OCI-LY7 (cell line): ENCODE data around the gene CAV3.

Source experiments
- EZH2phosphoT487 ChIP-seq: fragments of 200-600 bp; sonication (generic); IDR thresholded peaks from 2 replicates; pipeline ENCODE4 v1.6.1; 2018; ENCODE audit warnings: low read depth, borderline replicate concordance, mild to moderate bottlenecking, mixed run types, antibody characterized with exemption, low read length, moderate library complexity, mixed read lengths
- TF ChIP-seq, protein P1 (sequence below): fragments of 200-600 bp; sonication (generic); conservative IDR thresholded peaks from 2 replicates; pipeline ENCODE4 v1.5.1; 2014; ENCODE audit warnings: mild to moderate bottlenecking, antibody characterized with exemption, low read length, moderate library complexity, mixed read lengths

- TF ChIP-seq, protein P1, sequence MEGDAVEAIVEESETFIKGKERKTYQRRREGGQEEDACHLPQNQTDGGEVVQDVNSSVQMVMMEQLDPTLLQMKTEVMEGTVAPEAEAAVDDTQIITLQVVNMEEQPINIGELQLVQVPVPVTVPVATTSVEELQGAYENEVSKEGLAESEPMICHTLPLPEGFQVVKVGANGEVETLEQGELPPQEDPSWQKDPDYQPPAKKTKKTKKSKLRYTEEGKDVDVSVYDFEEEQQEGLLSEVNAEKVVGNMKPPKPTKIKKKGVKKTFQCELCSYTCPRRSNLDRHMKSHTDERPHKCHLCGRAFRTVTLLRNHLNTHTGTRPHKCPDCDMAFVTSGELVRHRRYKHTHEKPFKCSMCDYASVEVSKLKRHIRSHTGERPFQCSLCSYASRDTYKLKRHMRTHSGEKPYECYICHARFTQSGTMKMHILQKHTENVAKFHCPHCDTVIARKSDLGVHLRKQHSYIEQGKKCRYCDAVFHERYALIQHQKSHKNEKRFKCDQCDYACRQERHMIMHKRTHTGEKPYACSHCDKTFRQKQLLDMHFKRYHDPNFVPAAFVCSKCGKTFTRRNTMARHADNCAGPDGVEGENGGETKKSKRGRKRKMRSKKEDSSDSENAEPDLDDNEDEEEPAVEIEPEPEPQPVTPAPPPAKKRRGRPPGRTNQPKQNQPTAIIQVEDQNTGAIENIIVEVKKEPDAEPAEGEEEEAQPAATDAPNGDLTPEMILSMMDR = no peak
- TF ChIP-seq EZH2phosphoT487 = no peak
These were observed 44.9 kb downstream of the CAV3 start for GRCh38 chr3:8778475-8778874.
